ENCODE measurements around the gene OPCML.

DNA sequence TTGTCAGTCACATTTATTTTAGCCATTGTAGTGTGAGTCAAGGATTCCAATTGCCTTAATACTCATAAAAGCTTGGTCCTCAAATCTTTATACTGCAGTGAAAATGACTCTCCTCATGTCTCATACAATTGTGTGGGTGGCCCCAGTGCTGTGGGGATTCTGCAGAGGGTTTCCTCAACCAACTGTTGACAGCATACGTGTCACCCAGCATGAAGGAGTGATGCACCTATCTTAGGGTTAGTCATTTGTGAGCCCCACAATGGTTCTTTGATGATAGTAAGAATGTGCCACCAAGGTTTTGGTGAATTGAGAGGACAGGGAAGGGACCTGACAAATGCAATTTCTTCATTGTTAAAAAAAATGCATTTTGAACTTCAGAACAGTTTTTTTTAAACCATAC, 1046.2 kb downstream of the OPCML start:
- TF ChIP-seq POLR2AphosphoS5 (IDR thresholded peaks at IDR 0.05; ENCODE audit: low read depth, low read length) (no peak), TCF7L2 (IDR thresholded peaks at IDR 0.05; ENCODE audit: low read depth, low read length) (no peak), SIN3A (IDR thresholded peaks at IDR 0.05; ENCODE audit: borderline replicate concordance, insufficient read depth, low read depth, low read length) (no peak)
- TF ChIP-seq, protein P1, sequence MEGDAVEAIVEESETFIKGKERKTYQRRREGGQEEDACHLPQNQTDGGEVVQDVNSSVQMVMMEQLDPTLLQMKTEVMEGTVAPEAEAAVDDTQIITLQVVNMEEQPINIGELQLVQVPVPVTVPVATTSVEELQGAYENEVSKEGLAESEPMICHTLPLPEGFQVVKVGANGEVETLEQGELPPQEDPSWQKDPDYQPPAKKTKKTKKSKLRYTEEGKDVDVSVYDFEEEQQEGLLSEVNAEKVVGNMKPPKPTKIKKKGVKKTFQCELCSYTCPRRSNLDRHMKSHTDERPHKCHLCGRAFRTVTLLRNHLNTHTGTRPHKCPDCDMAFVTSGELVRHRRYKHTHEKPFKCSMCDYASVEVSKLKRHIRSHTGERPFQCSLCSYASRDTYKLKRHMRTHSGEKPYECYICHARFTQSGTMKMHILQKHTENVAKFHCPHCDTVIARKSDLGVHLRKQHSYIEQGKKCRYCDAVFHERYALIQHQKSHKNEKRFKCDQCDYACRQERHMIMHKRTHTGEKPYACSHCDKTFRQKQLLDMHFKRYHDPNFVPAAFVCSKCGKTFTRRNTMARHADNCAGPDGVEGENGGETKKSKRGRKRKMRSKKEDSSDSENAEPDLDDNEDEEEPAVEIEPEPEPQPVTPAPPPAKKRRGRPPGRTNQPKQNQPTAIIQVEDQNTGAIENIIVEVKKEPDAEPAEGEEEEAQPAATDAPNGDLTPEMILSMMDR (IDR thresholded peaks at IDR 0.05), result no peak
- TF ChIP-seq, protein P2, sequence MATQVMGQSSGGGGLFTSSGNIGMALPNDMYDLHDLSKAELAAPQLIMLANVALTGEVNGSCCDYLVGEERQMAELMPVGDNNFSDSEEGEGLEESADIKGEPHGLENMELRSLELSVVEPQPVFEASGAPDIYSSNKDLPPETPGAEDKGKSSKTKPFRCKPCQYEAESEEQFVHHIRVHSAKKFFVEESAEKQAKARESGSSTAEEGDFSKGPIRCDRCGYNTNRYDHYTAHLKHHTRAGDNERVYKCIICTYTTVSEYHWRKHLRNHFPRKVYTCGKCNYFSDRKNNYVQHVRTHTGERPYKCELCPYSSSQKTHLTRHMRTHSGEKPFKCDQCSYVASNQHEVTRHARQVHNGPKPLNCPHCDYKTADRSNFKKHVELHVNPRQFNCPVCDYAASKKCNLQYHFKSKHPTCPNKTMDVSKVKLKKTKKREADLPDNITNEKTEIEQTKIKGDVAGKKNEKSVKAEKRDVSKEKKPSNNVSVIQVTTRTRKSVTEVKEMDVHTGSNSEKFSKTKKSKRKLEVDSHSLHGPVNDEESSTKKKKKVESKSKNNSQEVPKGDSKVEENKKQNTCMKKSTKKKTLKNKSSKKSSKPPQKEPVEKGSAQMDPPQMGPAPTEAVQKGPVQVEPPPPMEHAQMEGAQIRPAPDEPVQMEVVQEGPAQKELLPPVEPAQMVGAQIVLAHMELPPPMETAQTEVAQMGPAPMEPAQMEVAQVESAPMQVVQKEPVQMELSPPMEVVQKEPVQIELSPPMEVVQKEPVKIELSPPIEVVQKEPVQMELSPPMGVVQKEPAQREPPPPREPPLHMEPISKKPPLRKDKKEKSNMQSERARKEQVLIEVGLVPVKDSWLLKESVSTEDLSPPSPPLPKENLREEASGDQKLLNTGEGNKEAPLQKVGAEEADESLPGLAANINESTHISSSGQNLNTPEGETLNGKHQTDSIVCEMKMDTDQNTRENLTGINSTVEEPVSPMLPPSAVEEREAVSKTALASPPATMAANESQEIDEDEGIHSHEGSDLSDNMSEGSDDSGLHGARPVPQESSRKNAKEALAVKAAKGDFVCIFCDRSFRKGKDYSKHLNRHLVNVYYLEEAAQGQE (IDR thresholded peaks at IDR 0.05; ENCODE audit: insufficient read depth in 1 of 2, low read depth in 2 of 2, low read length in 1 of 2), result no peak
